Osteocyte (in vitro differentiated cells): ENCODE results near the gene TAX1BP1. TPM values are rescaled to one million over a fixed set of nuclear protein-coding genes. Genes with fewer than 3 reads are reported as not detected.

ENCODE experiments used
- DNase-seq: peaks from one replicate; pipeline ENCODE4 v3.0.0; 2021; ENCODE audit warnings: mixed read lengths; ENCODE audit not compliant: unreplicated experiment; ENCODE audit errors: extremely low spot score
- H3K27ac Mint-ChIP-seq: one replicate; pipeline ENCODE4 v1.8.0; 2021; ENCODE audit warnings: mild to moderate bottlenecking, mixed read lengths; ENCODE audit not compliant: unreplicated experiment
- H3K27me3 Mint-ChIP-seq: one replicate; pipeline ENCODE4 v1.8.0; 2021; ENCODE audit warnings: mixed read lengths; ENCODE audit not compliant: unreplicated experiment
- H3K36me3 Mint-ChIP-seq: one replicate; pipeline ENCODE4 v1.8.0; 2021; ENCODE audit warnings: mixed read lengths; ENCODE audit not compliant: unreplicated experiment
- H3K4me1 Mint-ChIP-seq: one replicate; pipeline ENCODE4 v1.8.0; 2021; ENCODE audit warnings: mixed read lengths; ENCODE audit not compliant: unreplicated experiment
- H3K4me3 Mint-ChIP-seq: one replicate; pipeline ENCODE4 v1.8.0; 2021; ENCODE audit warnings: mild to moderate bottlenecking, moderate library complexity, mixed read lengths; ENCODE audit not compliant: unreplicated experiment
- H3K9me3 Mint-ChIP-seq: one replicate; pipeline ENCODE4 v1.8.0; 2021; ENCODE audit warnings: mixed read lengths; ENCODE audit not compliant: unreplicated experiment
- total RNA-seq: library from RNA; stranded (reverse); gene quantifications from 2 replicates; pipeline ENCODE4 v1.2.1, GENCODE V29; 2021
- TF ChIP-seq, protein P1 (sequence below): fragments of 200-600 bp; sonication (generic); IDR thresholded peaks from 2 replicates; pipeline ENCODE4 v1.5.0; 2021; ENCODE audit warnings: antibody characterized with exemption, mild to moderate bottlenecking, moderate library complexity

TAX1BP1 gene
- total RNA-seq, 1 donor from 2014 or later = 95.5 TPM

- no peak overlapping the region for H3K4me3 Mint-ChIP-seq
- TF ChIP-seq, protein P1, sequence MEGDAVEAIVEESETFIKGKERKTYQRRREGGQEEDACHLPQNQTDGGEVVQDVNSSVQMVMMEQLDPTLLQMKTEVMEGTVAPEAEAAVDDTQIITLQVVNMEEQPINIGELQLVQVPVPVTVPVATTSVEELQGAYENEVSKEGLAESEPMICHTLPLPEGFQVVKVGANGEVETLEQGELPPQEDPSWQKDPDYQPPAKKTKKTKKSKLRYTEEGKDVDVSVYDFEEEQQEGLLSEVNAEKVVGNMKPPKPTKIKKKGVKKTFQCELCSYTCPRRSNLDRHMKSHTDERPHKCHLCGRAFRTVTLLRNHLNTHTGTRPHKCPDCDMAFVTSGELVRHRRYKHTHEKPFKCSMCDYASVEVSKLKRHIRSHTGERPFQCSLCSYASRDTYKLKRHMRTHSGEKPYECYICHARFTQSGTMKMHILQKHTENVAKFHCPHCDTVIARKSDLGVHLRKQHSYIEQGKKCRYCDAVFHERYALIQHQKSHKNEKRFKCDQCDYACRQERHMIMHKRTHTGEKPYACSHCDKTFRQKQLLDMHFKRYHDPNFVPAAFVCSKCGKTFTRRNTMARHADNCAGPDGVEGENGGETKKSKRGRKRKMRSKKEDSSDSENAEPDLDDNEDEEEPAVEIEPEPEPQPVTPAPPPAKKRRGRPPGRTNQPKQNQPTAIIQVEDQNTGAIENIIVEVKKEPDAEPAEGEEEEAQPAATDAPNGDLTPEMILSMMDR = no peak
- no peaks in the 10 kb centered on the region for H3K4me1 Mint-ChIP-seq
- no peaks in the 10 kb centered on the region for H3K36me3 Mint-ChIP-seq
- H3K27ac Mint-ChIP-seq = no peak overlapping the region
- no peak for DNase-seq
- H3K27me3 Mint-ChIP-seq = no peaks in the 10 kb centered on the region
- H3K9me3 Mint-ChIP-seq = no peaks in the 10 kb centered on the region
Measured at GRCh38 chr7:27727058-27727457, 12.9 kb upstream of the TAX1BP1 start.

- H3K27me3 Mint-ChIP-seq = peaks cover 2% of the 10 kb centered on the region
- no peak for DNase-seq
- TF ChIP-seq, protein P1 = no peak
- H3K4me3 Mint-ChIP-seq = no peak overlapping the region
- no peaks in the 10 kb centered on the region for H3K36me3 Mint-ChIP-seq
- H3K4me1 Mint-ChIP-seq = no peaks in the 10 kb centered on the region
- H3K9me3 Mint-ChIP-seq = no peaks in the 10 kb centered on the region
- H3K27ac Mint-ChIP-seq = no peak overlapping the region
Measured at GRCh38 chr7:27730112-27730511, 9.8 kb upstream of the TAX1BP1 start.

GRCh38 chr7:27734583-27734982 lies 5.4 kb upstream of the TAX1BP1 start:
- TF ChIP-seq, protein P1 = no peak
- Mint-ChIP-seq H3K4me3 (no peak overlapping the region), H3K27ac (no peak overlapping the region), H3K9me3 (no peaks in the 10 kb centered on the region), H3K27me3 (peaks cover 2% of the 10 kb centered on the region), H3K36me3 (no peaks in the 10 kb centered on the region), H3K4me1 (peaks cover 7% of the 10 kb centered on the region)
- DNase-seq = no peak

- no peak for DNase-seq
- TF ChIP-seq, protein P1 = no peak
- H3K27me3 Mint-ChIP-seq = peaks cover 2% of the 10 kb centered on the region
- H3K27ac Mint-ChIP-seq = no peak overlapping the region
- H3K4me3 Mint-ChIP-seq = no peak overlapping the region
- peaks cover 7% of the 10 kb centered on the region for H3K4me1 Mint-ChIP-seq
- H3K36me3 Mint-ChIP-seq = no peaks in the 10 kb centered on the region
- H3K9me3 Mint-ChIP-seq = no peaks in the 10 kb centered on the region
Measured at GRCh38 chr7:27735165-27735564, 4.8 kb upstream of the TAX1BP1 start.

DNA sequence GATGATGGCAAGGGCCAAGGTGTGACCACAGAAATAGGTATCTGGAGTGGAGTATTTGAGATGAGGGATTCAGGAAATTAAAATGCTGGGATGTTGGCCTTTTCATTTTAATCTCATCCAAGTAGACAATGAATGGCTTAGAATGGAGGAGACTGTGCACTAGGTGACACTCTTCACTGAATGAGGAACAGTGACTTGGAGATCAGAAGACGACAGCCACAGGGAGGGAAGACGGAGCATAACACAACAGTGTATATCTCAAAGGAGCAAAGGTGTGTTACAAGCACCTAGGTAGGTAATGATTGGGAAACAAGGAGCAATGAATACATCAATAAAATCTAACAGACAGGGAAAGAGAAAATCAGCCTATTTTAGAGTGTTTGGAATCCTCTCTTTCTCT lies 4.1 kb upstream of the TAX1BP1 start:
- H3K27me3 Mint-ChIP-seq = peaks cover 2% of the 10 kb centered on the region
- no peaks in the 10 kb centered on the region for H3K36me3 Mint-ChIP-seq
- no peak overlapping the region for H3K4me3 Mint-ChIP-seq
- no peak for DNase-seq
- H3K4me1 Mint-ChIP-seq = peaks cover 9% of the 10 kb centered on the region
- no peaks in the 10 kb centered on the region for H3K9me3 Mint-ChIP-seq
- no peak overlapping the region for H3K27ac Mint-ChIP-seq
- TF ChIP-seq, protein P1 = no peak
